Esophagus squamous epithelium (tissue), 4 donors: ENCODE results near the gene RUFY1.

ENCODE experiments used
- POLR2A ChIP-seq, 4 donors: fragments of 450-650 bp; IDR thresholded peaks; one replicate each; pipeline ENCODE4 v1.6.1; 2017; ENCODE audit warnings: antibody characterized with exemption in 4 of 4, mild to moderate bottlenecking in 4 of 4, moderate library complexity in 3 of 4
- TF ChIP-seq, protein P1 (sequence below), 6 experiments: fragments of 450-650 bp in 4 of 6; fragments of 200-600 bp in 2 of 6; sonication (generic) in 2 of 6; IDR thresholded peaks; one replicate each; pipeline ENCODE4 v1.5.1; 2016 to 2019; ENCODE audit warnings: antibody characterized with exemption in 6 of 6, mild to moderate bottlenecking in 4 of 6, moderate library complexity in 4 of 6

- TF ChIP-seq, protein P1, sequence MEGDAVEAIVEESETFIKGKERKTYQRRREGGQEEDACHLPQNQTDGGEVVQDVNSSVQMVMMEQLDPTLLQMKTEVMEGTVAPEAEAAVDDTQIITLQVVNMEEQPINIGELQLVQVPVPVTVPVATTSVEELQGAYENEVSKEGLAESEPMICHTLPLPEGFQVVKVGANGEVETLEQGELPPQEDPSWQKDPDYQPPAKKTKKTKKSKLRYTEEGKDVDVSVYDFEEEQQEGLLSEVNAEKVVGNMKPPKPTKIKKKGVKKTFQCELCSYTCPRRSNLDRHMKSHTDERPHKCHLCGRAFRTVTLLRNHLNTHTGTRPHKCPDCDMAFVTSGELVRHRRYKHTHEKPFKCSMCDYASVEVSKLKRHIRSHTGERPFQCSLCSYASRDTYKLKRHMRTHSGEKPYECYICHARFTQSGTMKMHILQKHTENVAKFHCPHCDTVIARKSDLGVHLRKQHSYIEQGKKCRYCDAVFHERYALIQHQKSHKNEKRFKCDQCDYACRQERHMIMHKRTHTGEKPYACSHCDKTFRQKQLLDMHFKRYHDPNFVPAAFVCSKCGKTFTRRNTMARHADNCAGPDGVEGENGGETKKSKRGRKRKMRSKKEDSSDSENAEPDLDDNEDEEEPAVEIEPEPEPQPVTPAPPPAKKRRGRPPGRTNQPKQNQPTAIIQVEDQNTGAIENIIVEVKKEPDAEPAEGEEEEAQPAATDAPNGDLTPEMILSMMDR (IDR thresholded peaks at IDR 0.05), result no peak
- no peak for TF ChIP-seq POLR2A (IDR thresholded peaks at IDR 0.05)
These were observed 69.9 kb downstream of the RUFY1 start for GRCh38 chr5:179620293-179620692.
